ENCODE measurements around the gene HSCB. TPM values are rescaled to one million over a fixed set of nuclear protein-coding genes. Genes with fewer than 3 reads are reported as not detected.
A peak's percentile ranks its signal among the peaks of the same experiment; 100 is the strongest.
"Not testable (repeated sequence)": the region's sequence is repeated elsewhere in the genome, so short reads cannot be mapped to it uniquely, and the experiment has no call there.

HSCB gene
- total RNA-seq, 4 donors from 2014 or later, result 17.5 to 27.0 (median 21.4) TPM

DNA sequence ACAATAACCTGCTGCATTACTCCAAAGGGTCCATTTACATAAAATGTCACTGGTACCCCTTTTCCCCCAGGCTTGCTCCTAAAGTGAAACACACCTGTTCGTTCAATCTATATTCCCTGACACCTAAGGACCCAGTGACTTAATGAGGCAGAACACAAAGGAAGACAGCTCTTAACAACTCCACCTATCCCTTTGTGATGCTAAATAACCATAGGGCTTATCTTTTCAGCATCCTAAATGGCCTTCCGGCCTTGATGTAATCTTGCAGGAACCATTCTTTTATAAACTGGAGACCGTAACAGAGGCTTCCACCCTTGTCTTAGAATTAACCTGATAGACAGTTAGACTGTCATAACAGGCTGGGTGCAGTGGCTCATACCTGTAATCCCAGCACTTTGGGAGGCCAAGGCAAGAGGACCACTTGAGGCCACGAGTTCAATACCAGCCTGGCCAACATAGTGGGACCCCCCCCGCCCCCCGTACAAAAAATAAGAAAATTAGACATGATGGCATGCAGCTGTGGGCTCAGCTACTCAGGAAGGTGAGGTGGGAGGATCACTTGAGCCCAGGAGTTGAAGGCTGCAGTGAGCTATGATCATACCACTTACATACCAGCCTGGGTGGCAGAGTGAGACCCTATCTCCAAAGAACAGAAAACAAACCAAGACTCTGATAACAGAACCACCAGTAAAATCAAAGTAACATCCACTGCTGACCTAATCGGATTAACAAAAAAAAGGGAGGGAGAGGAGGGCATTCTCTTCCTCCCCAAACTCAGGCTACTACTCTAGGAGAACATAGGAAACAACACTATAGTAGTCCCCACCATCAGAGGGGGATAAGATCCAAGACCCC is 5.3 kb upstream of the HSCB start:
- no peak overlapping the region for H3K4me3 ChIP-seq (ENCODE audit: low read depth, poor library complexity, severe bottlenecking)
- DNase-seq (ENCODE audit: low spot score in 2 of 2), result no peak
- intact Hi-C loops (cut with DNase I; ENCODE audit: low total_unique reads), result no loop called here
- no peak for TF ChIP-seq POLR2A (IDR thresholded peaks at IDR 0.05)
- TF ChIP-seq, protein P1, sequence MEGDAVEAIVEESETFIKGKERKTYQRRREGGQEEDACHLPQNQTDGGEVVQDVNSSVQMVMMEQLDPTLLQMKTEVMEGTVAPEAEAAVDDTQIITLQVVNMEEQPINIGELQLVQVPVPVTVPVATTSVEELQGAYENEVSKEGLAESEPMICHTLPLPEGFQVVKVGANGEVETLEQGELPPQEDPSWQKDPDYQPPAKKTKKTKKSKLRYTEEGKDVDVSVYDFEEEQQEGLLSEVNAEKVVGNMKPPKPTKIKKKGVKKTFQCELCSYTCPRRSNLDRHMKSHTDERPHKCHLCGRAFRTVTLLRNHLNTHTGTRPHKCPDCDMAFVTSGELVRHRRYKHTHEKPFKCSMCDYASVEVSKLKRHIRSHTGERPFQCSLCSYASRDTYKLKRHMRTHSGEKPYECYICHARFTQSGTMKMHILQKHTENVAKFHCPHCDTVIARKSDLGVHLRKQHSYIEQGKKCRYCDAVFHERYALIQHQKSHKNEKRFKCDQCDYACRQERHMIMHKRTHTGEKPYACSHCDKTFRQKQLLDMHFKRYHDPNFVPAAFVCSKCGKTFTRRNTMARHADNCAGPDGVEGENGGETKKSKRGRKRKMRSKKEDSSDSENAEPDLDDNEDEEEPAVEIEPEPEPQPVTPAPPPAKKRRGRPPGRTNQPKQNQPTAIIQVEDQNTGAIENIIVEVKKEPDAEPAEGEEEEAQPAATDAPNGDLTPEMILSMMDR (IDR thresholded peaks at IDR 0.05), result no peak
- 78 to 82% methylated on average over 7 of the region's 7 CpGs for WGBS, 2 donors

DNA sequence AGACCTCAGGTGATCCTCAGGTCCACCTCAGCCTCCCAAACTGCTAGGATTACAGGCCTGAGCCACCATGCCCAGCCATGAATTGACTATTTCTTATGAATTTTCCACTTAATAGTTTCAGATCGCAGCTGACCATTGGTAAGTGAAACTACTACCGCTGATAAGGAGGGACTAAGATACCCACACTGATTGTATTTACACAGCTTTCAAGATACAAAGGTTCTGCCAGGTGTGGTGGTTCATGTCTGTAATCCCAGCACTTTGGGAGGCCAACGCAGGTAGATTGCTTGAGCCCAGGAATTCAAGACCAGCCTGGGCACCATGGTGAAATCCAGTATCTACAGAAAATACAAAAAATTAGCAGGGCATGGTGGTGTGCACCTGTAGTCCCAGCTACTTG is 4.1 kb upstream of the HSCB start:
- intact Hi-C loops (cut with DNase I; ENCODE audit: low total_unique reads), result no loop called here
- 96 to 98% methylated on average over 3 of the region's 3 CpGs for WGBS, 2 donors
- no peak overlapping the region for H3K4me3 ChIP-seq (ENCODE audit: low read depth, poor library complexity, severe bottlenecking)
- no peak for TF ChIP-seq POLR2A (IDR thresholded peaks at IDR 0.05)
- no peak for DNase-seq (ENCODE audit: low spot score in 2 of 2)

DNA sequence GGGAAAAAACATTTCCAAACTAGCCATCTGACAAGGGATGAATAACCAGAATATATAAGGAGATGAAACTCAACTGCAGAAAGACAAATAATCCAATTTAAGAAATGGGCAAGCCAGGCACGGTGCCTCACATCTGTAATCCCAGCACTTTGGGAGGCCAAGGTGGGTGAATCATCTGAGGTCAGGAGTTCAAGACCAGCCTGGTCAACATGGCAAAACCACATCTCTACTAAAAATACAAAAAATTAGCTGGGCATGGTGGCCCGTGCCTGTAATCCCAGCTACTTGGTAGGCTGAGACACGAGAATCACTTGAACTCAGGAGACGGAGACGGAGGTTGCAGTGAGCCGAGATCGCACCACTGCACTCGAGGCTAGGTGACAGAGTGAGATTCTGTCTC is 3.0 kb upstream of the HSCB start:
- H3K4me3 ChIP-seq (ENCODE audit: low read depth, poor library complexity, severe bottlenecking); DNase-seq (ENCODE audit: low spot score in 2 of 2); intact Hi-C loops (cut with DNase I; ENCODE audit: low total_unique reads): not testable (repeated sequence)
- 88 to 91% methylated on average over 8 of the region's 8 CpGs for WGBS, 2 donors

DNA sequence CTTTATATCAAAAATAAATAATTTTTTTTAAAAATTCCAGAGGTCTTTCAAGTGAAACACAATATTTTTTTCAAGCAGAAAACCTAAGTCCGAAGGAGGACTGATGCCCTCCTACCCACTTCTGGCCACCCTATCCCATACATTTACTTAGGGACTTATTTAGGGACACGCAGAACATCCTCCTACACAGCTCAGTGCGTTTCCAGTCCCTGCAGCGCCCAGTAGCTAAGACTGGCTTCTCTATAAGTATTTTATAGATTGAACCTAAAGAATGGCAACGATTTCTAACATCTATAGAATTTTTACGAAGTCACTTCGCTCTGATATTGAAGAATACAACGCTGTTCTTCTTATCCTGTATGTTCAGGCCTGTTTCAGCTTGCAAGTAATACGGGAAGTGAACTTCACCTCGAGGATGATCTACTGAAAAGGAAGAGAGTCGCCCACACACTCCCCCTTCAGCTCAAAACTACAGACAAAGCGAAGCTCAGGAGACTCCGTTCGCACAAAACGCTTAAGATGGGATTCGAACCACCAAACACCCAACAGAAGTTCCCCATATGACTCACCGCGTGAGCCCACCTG is 547 bp upstream of the HSCB start:
- WGBS, 2 donors, result 5 to 6% methylated on average over 18 of the region's 18 CpGs
- intact Hi-C loops (cut with DNase I; ENCODE audit: low total_unique reads), result no loop called here
- TF ChIP-seq POLR2A (IDR thresholded peaks at IDR 0.05), result no peak
- TF ChIP-seq, protein P1 (IDR thresholded peaks at IDR 0.05), result no peak
- H3K4me3 ChIP-seq (ENCODE audit: low read depth, poor library complexity, severe bottlenecking), result peak overlapping the region; percentile 9
- DNase-seq (ENCODE audit: low spot score in 2 of 2), result no peak

DNA sequence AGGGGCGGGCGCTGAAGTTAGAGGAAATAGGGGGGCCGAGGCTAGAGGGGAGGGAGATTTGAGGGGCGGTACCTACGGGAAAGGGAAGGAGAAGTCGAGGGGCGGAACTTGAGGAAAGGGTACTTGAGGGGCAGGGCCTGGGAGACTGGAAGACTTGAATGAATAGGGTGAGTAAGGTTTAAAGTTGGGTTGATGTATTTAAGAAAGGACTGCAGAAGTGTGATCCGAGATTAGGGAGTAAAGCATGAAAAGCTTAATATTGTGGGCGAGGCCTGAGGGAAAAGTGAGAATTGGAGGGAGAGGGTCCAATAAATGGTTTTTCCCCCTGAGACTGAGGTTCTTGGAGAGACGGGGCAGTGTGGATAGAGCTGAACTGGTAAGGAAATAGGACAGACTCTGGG is 723 bp downstream of the HSCB start:
- TF ChIP-seq POLR2A (IDR thresholded peaks at IDR 0.05), result no peak

DNA sequence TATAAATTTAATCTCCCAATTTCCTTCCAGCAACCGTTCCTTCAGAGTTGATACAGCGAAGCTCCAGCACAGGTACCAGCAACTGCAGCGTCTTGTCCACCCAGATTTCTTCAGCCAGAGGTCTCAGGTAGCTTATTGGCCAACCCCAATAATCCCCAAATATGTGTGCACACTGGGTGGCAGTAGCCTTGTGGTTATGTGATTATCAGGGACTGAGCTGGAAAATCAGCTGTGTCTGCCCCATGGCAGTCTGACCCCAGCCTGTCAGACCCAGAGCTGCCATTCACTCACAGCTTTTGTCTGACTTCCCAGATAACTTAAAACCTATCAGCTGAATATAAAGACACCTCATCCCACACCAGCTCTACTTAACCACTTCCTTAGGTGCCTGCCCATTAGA is 2.0 kb downstream of the HSCB start:
- 95% methylated on average over 3 of the region's 3 CpGs for WGBS, 2 donors
- no peak overlapping the region for H3K4me3 ChIP-seq (ENCODE audit: low read depth, poor library complexity, severe bottlenecking)
- intact Hi-C loops (cut with DNase I; ENCODE audit: low total_unique reads), result no loop called here
- TF ChIP-seq, protein P1 (IDR thresholded peaks at IDR 0.05), result no peak
- TF ChIP-seq POLR2A (IDR thresholded peaks at IDR 0.05), result no peak
- no peak for DNase-seq (ENCODE audit: low spot score in 2 of 2)

More for the DNA sequence above, 723 bp downstream of the HSCB start:
- no peak for DNase-seq (ENCODE audit: low spot score in 2 of 2)
- intact Hi-C loops (cut with DNase I; ENCODE audit: low total_unique reads), result no loop called here
- peak overlapping the region; percentile 84 for H3K4me3 ChIP-seq (ENCODE audit: low read depth, poor library complexity, severe bottlenecking)
- whole genome bisulfite sequencing, 2 donors, result 2 to 4% methylated on average over 10 of the region's 10 CpGs

DNA sequence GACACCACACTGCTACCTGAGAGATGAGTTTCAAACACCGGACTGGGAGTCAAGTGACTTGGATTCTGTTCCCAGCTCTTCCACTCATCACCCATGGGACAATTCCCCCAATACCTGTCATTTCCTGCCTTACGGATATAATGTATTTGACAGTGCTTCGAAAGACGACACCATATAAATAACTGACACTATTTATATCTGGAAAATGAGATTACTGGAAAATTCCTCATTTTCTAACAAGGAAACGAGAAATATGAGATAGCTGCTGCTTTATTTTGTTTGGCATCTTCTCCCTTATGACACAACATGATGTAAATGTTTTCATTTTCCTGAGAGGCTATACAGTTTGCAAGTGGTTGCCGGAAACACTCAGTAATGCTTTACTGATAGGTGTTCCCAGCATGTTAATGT is 8.6 kb downstream of the HSCB start:
- no peak overlapping the region for H3K4me3 ChIP-seq (ENCODE audit: low read depth, poor library complexity, severe bottlenecking)
- intact Hi-C loops (cut with DNase I; ENCODE audit: low total_unique reads), result no loop called here
- 75 to 81% methylated on average over 6 of the region's 6 CpGs for WGBS, 2 donors
- no peak for DNase-seq (ENCODE audit: low spot score in 2 of 2)
- no peak for TF ChIP-seq POLR2A (IDR thresholded peaks at IDR 0.05)
- TF ChIP-seq, protein P1 (IDR thresholded peaks at IDR 0.05), result no peak

DNA sequence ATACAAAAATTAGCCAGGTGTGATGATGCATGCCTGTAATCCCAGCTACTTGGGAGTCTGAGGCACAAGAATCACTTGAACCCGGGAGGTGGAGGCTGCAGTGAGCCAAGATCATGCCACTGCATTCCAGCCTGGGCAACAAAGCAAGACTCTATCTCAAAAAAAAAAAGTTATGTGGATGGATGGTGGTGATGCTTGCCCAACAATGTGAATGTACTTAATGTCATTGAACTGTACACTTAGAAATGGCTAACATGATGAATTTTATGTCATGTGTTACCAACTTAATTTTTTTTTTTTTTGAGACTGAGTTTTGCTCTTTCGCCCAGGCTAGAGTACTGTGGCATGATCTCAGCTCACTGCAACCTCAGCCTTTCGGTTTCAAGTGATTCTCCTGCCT is 12.7 kb downstream of the HSCB start:
- H3K4me3 ChIP-seq (ENCODE audit: low read depth, poor library complexity, severe bottlenecking); DNase-seq (ENCODE audit: low spot score in 2 of 2); intact Hi-C loops (cut with DNase I; ENCODE audit: low total_unique reads): not testable (repeated sequence)
- 92 to 97% methylated on average over 3 of the region's 3 CpGs for WGBS, 2 donors
